ENCODE results near the gene TMEM256. TPM values are rescaled to one million over a fixed set of nuclear protein-coding genes. Genes with fewer than 3 reads are reported as not detected.

TMEM256 gene
- total RNA-seq, result 26.6 and 88.9 TPM in 2 replicates

DNA sequence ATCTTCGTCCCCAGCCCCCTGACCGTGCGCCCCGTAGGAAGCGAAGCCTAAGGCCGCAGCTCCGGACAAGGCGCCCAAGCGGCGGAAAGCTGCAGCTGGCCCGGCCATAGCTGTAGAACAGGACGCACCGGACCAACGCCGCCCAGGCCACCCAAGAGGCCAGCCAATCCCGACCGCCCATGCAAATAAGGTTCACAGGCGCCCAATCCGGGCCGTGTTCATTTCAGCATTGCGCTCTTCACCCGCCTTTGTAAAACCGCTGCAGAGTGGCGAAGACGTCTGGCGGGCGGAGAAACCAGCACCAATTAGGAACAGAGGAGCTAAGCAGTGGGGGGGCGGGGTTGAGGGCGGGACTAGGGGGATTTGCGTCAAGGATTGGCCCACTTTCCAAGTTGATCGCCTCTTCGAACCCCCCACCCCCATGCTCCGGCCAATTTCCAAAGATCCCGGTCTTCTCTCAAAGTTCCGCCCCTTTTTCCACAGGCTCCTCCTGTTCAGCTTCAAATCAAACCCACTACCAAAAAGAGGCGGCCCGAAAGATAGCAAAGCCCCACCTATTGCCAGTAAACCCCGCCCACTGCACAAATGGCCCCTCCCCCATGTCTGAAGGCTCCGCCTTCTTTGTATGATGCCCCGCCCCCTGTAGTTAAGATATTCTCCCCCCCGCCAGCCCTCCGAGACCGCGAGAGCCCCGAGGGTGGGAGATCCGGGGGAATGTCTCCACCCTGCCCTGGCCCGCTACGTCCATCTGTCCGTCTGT is at the start of gene TMEM256:
Gene TMEM256 (minus strand): TSS at position 121 of the 760 bp plus-strand sequence. CDS start 13 bp downstream, at position 108.

DNA sequence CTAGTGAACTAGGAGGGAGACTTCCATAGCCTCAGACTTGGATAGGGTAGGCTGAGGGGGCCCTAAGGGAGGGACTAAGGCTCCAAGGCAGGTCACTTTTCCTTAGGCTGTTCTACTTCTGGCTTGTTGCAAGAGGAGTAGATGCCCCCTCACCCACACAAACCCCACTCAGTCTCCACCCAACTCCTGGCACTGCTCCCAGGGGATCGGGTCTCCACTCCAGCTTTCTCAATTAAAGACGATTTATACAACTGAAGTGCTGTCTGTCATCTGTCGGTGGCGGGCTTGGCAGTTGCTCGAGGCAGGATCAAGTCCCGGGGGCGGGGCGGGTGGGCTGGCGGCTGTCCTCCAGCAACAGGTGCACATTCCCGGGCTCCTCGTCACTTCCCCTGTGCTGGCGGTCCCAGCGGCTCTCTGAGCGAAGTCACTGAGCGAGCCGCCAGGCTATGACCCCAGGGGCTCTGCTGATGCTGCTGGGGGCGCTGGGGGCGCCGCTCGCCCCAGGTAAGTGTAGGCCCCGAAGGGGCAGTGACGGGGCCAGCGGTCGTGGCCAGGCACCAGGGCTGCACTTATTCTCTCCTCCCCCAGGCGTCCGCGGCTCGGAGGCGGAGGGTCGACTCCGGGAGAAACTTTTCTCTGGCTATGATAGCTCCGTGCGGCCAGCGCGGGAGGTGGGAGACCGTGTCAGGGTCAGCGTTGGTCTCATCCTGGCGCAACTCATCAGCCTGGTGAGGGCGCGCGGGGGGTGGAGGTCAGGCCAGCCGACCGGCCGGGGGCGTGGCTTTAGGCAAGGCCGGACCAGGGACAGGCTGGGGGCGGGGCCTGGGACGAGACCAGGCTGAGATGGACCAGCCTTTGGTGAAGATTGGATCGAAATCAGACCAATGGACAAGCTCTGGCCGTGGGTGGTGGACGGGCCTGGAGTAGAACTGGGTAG is 41.1 kb upstream of the TMEM256 start, which contains the start of gene CHRNB1:
Gene CHRNB1 (plus strand): TSS at position 380 of the 937 bp plus-strand sequence. CDS start 67 bp downstream, at position 447.

DNA sequence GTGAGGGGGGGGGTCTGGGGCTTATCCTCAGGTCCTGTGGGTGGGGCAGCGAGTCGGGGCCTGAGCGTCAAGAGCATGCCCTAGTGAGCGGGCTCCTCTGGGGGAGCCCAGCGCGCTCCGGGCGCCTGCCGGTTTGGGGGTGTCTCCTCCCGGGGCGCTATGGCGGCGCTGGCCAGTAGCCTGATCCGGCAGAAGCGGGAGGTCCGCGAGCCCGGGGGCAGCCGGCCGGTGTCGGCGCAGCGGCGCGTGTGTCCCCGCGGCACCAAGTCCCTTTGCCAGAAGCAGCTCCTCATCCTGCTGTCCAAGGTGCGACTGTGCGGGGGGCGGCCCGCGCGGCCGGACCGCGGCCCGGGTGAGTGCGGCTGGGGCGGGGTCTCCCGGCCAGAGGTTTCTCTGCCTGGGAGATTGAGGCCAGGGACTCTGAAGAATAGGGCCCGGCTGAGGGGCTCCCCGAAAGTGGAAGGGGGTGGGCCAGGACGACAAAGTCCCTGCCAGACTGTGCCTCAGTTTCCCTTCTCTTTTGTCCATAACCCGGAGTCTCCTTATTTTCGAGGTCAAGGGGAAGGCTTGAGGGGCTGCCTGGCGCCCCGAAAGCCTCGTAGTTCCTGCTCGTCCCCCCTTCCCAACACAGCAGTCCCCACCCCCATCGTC is 35.7 kb upstream of the TMEM256 start, which contains the start of gene FGF11:
Gene FGF11 (plus strand): TSS at position 51 of the 651 bp plus-strand sequence. CDS start 109 bp downstream, at position 160.

DNA sequence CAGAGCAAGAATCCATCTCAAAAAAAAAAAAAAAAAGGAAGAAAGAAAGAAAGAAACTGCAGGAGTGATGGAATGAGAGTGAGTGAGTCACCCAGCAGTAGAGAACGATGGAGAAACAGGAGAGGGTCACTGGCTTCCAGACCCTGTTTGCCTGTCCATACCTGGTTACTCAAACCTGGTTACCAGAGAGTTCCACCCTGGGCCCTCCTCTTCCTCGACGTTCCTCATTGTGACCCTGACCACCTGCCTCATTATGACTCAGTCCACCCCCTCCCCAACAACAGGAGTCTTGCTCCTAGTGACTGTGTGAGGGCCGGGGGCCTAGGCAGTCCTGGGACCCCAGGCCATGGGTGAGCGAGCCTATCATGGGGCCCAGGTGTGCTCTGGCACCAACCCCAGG is 24.7 kb upstream of the TMEM256 start, which contains the start of gene SPEM3:
Gene SPEM3 (plus strand): TSS at position 301 of the 400 bp plus-strand sequence. CDS start 46 bp downstream, at position 347.

DNA sequence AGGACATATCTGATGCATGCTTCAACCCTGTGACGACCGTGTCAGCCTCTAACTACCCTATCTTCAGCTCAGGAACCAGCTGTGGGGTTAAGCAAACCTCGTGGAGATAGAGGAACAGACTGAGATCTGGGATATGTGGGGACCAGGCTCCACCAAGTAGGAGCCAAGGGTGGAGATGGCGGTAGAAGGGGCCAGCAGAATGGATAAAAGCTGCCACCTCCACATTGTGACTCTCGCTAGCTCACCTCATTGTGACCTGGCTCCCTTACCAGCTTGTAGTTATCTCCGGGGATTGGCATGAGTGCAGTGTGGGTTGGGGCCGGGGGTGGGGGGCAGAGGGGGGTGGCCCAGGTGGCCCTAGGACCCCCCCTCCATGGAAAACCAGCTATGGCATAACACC is 21.4 kb upstream of the TMEM256 start, which contains the start of gene SPEM2:
Gene SPEM2 (plus strand): TSS at position 301 of the 400 bp plus-strand sequence. CDS start 73 bp downstream, at position 374.

DNA sequence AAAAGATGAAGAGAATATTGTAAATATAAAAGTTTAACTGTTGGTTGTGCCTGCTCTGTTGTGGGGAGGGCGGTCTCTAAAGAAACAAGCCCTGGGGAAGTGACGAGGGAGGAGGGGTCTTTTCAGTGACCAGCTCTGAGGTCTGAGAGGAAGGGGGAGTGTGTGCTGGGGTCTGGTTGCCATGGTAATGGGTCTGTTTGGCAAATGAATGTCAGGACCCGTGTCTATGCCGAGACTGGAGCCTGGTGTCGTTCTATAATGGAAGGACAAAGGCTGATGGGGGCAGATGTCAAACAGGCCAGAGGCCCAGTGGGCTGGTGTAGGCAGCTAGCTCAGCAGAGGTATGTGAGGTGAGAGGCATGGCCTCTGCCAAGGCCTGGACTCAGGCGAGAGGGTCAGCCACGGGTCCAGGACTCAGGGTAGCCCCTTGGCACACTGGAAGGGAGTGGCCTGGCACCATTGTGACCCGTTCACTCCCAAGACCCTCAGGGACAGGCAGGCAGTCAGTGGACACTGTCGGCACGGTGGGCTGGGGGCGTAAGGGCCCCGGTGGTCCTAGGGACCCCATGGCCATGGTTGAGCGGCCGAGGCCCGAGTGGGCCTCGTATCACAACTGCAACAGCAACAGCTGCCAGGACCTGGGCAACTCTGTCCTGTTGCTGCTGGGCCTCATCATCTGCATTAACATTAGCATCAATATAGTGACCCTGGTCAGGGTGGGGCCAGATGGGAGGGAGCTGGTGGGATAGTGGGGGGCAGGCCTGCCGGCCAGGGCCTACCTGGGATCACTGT is 16.1 kb upstream of the TMEM256 start, which contains the start of gene SPEM1:
Gene SPEM1 (plus strand): TSS at position 506 of the 792 bp plus-strand sequence. CDS start 61 bp downstream, at position 567.

DNA sequence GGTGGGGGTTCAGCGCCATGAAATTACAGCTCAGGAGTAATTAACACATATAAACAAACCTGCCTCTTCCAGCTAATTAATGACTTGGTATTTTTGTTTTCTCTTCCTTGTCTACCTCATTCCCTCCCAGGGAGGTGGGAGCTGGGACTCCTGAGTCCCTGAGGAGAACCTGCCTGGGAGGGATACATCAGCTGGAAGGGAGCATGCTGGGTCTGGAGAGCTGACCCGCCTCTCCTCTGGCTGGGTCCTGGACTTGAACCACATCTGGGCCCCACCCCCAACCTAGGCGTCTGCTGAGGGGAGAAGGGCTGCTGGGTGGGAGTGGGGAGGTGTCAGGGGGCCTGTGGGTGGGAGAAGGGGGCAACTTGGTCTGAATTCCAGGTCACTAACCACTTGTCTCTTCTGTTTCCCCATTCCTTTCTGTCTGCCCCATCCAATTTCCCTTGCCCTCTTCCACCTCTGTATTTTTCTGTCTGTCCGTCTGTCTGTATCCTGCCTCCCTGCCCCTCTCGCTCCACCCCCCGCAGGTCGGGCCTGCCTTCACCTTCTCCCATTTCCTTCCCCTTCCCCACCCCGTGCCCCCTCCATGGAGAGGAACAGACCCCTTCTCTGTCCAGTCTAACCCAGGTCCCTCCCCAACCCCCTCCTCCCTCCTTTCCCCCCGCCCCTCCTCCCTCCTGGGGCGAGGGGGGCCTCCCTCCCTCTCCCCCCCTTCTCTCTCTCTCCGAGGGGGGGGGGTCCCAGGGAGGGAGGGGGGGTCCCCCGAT is 3.8 kb upstream of the TMEM256 start, which contains the start of gene NLGN2:
Gene NLGN2 (plus strand): TSS at position 361 of the 767 bp plus-strand sequence. CDS start 411 bp downstream, outside the sequence.

DNA sequence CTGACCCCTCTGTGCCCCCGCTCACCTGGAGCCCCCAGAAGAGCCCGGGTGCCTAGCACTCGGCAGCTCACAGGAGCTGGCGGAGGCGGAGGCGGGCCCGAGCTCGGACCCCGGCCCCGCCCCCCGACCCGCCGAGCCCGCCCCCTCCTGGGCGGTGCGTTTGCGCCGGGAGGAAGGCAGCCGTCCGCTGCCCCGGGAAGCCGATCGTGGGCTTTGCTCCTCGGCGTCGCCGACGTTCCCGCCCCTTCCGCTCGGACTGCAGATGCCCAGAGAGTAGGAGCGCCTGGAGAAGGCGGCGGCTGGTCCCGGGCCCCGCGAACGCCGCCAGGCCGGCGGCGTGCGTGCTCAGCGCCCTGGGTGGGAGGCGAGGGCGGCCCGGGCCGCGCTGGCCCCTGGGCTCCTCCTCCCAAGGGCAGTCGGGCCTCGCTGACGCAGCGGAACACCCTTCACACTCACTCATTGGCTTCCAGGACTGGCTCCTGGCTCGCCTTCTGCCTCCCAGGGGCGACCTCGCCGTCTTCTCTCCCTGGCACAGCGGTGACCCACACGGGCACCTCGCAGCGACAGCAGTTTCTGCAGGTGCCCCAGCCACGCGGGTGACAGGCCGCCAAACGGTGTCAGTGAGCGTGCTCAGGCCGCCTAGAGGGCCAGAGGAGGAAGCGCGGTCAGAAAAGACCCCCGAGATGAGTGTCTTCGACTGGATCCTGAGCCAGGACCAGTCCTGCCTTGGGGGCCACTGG is 9.3 kb downstream of the TMEM256 start, which contains the start of gene PLSCR3:
Gene PLSCR3 (minus strand): TSS at position 74 of the 740 bp plus-strand sequence. CDS start 415 bp downstream, outside the sequence.

DNA sequence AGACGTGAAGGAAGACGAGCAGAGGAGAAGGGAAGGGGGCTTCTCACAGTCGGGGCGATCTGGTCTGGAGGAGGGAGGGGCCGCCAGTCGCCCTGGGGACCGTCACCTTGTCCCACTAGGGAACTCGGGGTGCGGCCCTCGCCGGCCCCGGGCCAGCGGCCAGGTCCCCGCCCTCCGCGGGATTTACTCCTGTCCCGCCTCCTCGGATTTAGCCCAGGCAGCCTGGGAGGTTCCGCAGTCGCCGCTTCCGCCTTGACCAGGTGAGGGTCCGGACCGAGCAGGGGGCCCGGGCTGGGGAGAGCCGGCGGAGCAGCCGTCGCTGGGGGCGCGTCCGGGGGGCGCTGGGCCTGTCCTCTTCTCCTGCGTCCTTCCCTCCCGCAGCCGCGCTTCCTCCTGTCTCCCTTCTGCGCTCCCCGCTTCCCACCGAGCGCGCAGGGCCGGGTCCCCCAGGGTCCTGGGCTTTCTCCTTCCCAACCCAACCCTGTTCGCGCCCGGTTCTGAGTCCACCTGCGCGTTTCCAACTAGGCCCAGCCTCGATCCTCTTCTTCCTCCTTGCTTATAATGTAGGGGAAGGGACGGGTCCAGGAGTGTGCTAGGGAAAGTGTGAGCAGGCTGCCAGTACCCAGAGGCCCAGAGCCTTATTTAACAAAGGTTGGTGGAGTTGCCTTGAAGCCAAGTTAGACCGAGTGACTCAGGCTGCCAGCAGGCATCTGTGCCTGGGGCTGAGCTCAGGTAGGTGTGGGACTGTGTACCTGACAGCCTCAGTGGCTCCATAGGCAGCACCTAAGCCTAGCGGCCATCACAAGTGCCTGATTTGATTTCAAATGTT is 22.8 kb downstream of the TMEM256 start, which contains the start of gene TNK1:
Gene TNK1 (plus strand): TSS at position 235 of the 829 bp plus-strand sequence. CDS start 1,838 bp downstream, outside the sequence.

DNA sequence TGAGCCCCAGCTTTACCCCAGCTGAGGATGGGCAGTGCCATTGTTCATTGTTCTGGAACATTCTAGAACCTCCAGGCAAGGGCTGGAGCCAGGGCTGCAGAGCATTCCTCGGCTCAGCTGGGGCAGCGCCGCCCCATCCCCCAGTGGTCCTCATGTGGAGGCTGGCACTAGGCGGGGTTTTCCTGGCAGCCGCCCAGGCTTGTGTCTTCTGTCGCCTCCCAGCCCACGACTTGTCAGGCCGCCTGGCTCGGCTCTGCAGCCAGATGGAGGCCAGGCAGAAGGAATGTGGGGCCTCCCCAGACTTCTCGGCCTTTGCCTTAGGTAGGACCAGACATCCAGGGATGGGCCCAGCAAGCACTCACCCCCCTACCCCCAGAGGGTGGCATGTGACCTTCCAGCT is 48.8 kb downstream of the TMEM256 start, which contains the start of gene TMEM95:
Gene TMEM95 (plus strand): TSS at position 104 of the 400 bp plus-strand sequence. CDS start 49 bp downstream, at position 153.

Other genes starting within 250 kb of the TMEM256 start
- 0.07 TPM in 1 of 2 replicates, not detected in the other for gene ASGR1, start 224.7 kb downstream of the TMEM256 start, total RNA-seq
- 1.0 and 9.3 TPM in 2 replicates for gene DLG4, start 184.3 kb downstream of the TMEM256 start, total RNA-seq
- 172 and 221 TPM in 2 replicates for gene ACADVL, start 184.2 kb downstream of the TMEM256 start, total RNA-seq
- gene DVL2, start 169.6 kb downstream of the TMEM256 start, total RNA-seq, result 62.4 and 66.6 TPM in 2 replicates
- gene PHF23, start 164.6 kb downstream of the TMEM256 start, total RNA-seq, result 27.0 and 32.2 TPM in 2 replicates
- 57.8 and 81.4 TPM in 2 replicates for gene GABARAP, start 161.6 kb downstream of the TMEM256 start, total RNA-seq
- gene CTDNEP1, start 152.4 kb downstream of the TMEM256 start, total RNA-seq, result 26.3 and 49.0 TPM in 2 replicates
- gene ELP5, start 151.9 kb downstream of the TMEM256 start, total RNA-seq, result 11.0 and 16.7 TPM in 2 replicates
- gene CLDN7, start 141.6 kb downstream of the TMEM256 start, total RNA-seq, result 453 and 573 TPM in 2 replicates
- gene SLC2A4, start 122.4 kb downstream of the TMEM256 start, total RNA-seq, result under 0.01 and 0.14 TPM in 2 replicates
- 0.34 and 1.1 TPM in 2 replicates for gene YBX2, start 109.5 kb downstream of the TMEM256 start, total RNA-seq
- gene EIF5A, start 96.5 kb downstream of the TMEM256 start, total RNA-seq, result 435 and 611 TPM in 2 replicates
- gene GPS2, start 88.7 kb downstream of the TMEM256 start, total RNA-seq, result 29.4 and 30.4 TPM in 2 replicates
- gene NEURL4, start 74.8 kb downstream of the TMEM256 start, total RNA-seq, result 15.7 and 22.5 TPM in 2 replicates
- gene ACAP1, start 67.6 kb downstream of the TMEM256 start, total RNA-seq, result 0.34 and 0.71 TPM in 2 replicates
- gene KCTD11, start 51.9 kb downstream of the TMEM256 start, total RNA-seq, result 7.2 and 21.0 TPM in 2 replicates
- not detected in 2 replicates for gene TMEM95, start 48.9 kb downstream of the TMEM256 start, total RNA-seq
- 5.8 and 10.6 TPM in 2 replicates for gene TNK1, start 23.0 kb downstream of the TMEM256 start, total RNA-seq
- gene PLSCR3, start 9.6 kb downstream of the TMEM256 start, total RNA-seq, result 12.6 and 28.2 TPM in 2 replicates
- gene NLGN2, start 3.7 kb upstream of the TMEM256 start, total RNA-seq, result 1.4 and 6.1 TPM in 2 replicates
- gene SPEM1, start 16.2 kb upstream of the TMEM256 start, total RNA-seq, result not detected in 2 replicates
- gene SPEM2, start 21.5 kb upstream of the TMEM256 start, total RNA-seq, result not detected in 2 replicates
- gene SPEM3, start 24.8 kb upstream of the TMEM256 start, total RNA-seq, result not detected in 2 replicates
- gene TMEM102, start 31.3 kb upstream of the TMEM256 start, total RNA-seq, result 10.3 and 10.7 TPM in 2 replicates
- 19.1 and 44.3 TPM in 2 replicates for gene FGF11, start 35.4 kb upstream of the TMEM256 start, total RNA-seq
- 7.6 and 14.7 TPM in 2 replicates for gene CHRNB1, start 41.0 kb upstream of the TMEM256 start, total RNA-seq
- gene ZBTB4, start 75.5 kb upstream of the TMEM256 start, total RNA-seq, result 17.4 and 37.4 TPM in 2 replicates
- gene SLC35G6, start 77.3 kb upstream of the TMEM256 start, total RNA-seq, result not detected in 2 replicates
- 75.9 and 140 TPM in 2 replicates for gene POLR2A, start 80.3 kb upstream of the TMEM256 start, total RNA-seq
- 0.34 and 2.5 TPM in 2 replicates for gene TNFSF12, start 145.0 kb upstream of the TMEM256 start, total RNA-seq
- gene TNFSF13, start 154.7 kb upstream of the TMEM256 start, total RNA-seq, result 2.6 and 3.8 TPM in 2 replicates
- 76.8 and 126 TPM in 2 replicates for gene SENP3, start 157.8 kb upstream of the TMEM256 start, total RNA-seq
- gene CD68, start 175.5 kb upstream of the TMEM256 start, total RNA-seq, result 8.3 and 13.7 TPM in 2 replicates
- 31.0 and 32.5 TPM in 2 replicates for gene MPDU1, start 179.8 kb upstream of the TMEM256 start, total RNA-seq
- gene SOX15, start 186.0 kb upstream of the TMEM256 start, total RNA-seq, result 38.7 and 54.0 TPM in 2 replicates
- gene FXR2, start 210.8 kb upstream of the TMEM256 start, total RNA-seq, result 39.1 and 51.3 TPM in 2 replicates
- gene SAT2, start 223.7 kb upstream of the TMEM256 start, total RNA-seq, result 22.5 and 23.2 TPM in 2 replicates
- gene SHBG, start 226.0 kb upstream of the TMEM256 start, total RNA-seq, result under 0.01 and 0.21 TPM in 2 replicates
- not detected in 2 replicates for gene ATP1B2, start 246.8 kb upstream of the TMEM256 start, total RNA-seq

Data from nasal cavity respiratory epithelium epithelial cell of viscerocranial mucosa (primary cell).